ENCODE results near the gene STK39.

GRCh38 chr2:168167511-168168263, 79.7 kb downstream of the STK39 start:
- no peak for TF ChIP-seq YY1 (IDR thresholded peaks at IDR 0.05; ENCODE audit: insufficient read depth, insufficient read length)
- TF ChIP-seq ZNF274 (IDR thresholded peaks at IDR 0.05; ENCODE audit: low read depth, low read length) = no peak
- TF ChIP-seq SUZ12 (IDR thresholded peaks at IDR 0.05; ENCODE audit: extremely low read depth, insufficient read depth, insufficient read length) = no peak
